ENCODE data around the gene C11orf52.
"Not testable (repeated sequence)": the region's sequence is repeated elsewhere in the genome, so short reads cannot be mapped to it uniquely, and the experiment has no call there.

Gene C11orf52

GRCh38 chr11:111918390-111919256 is at the start of gene C11orf52:
TSS of gene C11orf52 (plus strand) at chr11:111918913. CDS start at chr11:111918973, 60 bp downstream.
- no peak for DNase-seq (ENCODE audit: low read depth)

GRCh38 chr11:111870113-111870512 is 48.6 kb upstream of the C11orf52 start:
- DNase-seq (ENCODE audit: low read depth), result no peak

- no peak for DNase-seq (ENCODE audit: low read depth)
Measured at GRCh38 chr11:111870522-111870885, 48.2 kb upstream of the C11orf52 start.

- peak; percentile 79 for DNase-seq (ENCODE audit: low read depth)
Measured at GRCh38 chr11:111870886-111871692, 47.6 kb upstream of the C11orf52 start, which contains the start of gene ALG9. TSS of gene ALG9 (minus strand) at chr11:111871581. CDS start at chr11:111871482, 99 bp downstream.

- DNase-seq (ENCODE audit: low read depth), result no peak
Measured at GRCh38 chr11:111871693-111872161, 47.0 kb upstream of the C11orf52 start.

GRCh38 chr11:111878385-111878848 is 40.3 kb upstream of the C11orf52 start:
- no peak for DNase-seq (ENCODE audit: low read depth)

- peak; percentile 90 for DNase-seq (ENCODE audit: low read depth)
Measured at GRCh38 chr11:111878849-111879636, 39.7 kb upstream of the C11orf52 start, which contains the start of the genes CFAP68 and FDXACB1. TSS of gene CFAP68 (plus strand) at chr11:111879541. CDS start at chr11:111879561, 20 bp downstream. TSS of gene FDXACB1 (minus strand) at chr11:111879165. CDS start at chr11:111879132, 33 bp downstream.

- no peak for DNase-seq (ENCODE audit: low read depth)
Measured at GRCh38 chr11:111879637-111879960, 39.1 kb upstream of the C11orf52 start.

GRCh38 chr11:111882202-111882601 is 36.5 kb upstream of the C11orf52 start:
- DNase-seq (ENCODE audit: low read depth), result no peak

GRCh38 chr11:111885053-111885452 is 33.7 kb upstream of the C11orf52 start:
- not testable (repeated sequence) for DNase-seq (ENCODE audit: low read depth)

GRCh38 chr11:111886032-111886431 is 32.7 kb upstream of the C11orf52 start:
- no peak for DNase-seq (ENCODE audit: low read depth)

GRCh38 chr11:111886844-111887243 is 31.9 kb upstream of the C11orf52 start:
- DNase-seq (ENCODE audit: low read depth), result no peak

- no peak for DNase-seq (ENCODE audit: low read depth)
Measured at GRCh38 chr11:111905411-111905810, 13.3 kb upstream of the C11orf52 start.

- DNase-seq (ENCODE audit: low read depth), result no peak
Measured at GRCh38 chr11:111906680-111907079, 12.0 kb upstream of the C11orf52 start.

GRCh38 chr11:111908639-111909305 is 9.9 kb upstream of the C11orf52 start:
- DNase-seq (ENCODE audit: low read depth), result no peak

- DNase-seq (ENCODE audit: low read depth), result no peak
Measured at GRCh38 chr11:111909378-111909777, 9.3 kb upstream of the C11orf52 start.

- no peak for DNase-seq (ENCODE audit: low read depth)
Measured at GRCh38 chr11:111910676-111911562, 7.8 kb upstream of the C11orf52 start.

GRCh38 chr11:111911563-111912401 is 6.9 kb upstream of the C11orf52 start, which contains the start of gene CRYAB:
TSS of gene CRYAB (minus strand) at chr11:111911770. CDS start at chr11:111911724, 46 bp downstream.
- no peak for DNase-seq (ENCODE audit: low read depth)

GRCh38 chr11:111912535-111912934 is 6.2 kb upstream of the C11orf52 start, which contains the start of gene HSPB2:
TSS of gene HSPB2 (plus strand) at chr11:111912734. CDS start at chr11:111912830, 96 bp downstream.
- DNase-seq (ENCODE audit: low read depth), result no peak

Data from activated T-cell treated with anti-CD3 and anti-CD28 coated beads for 48 hours (primary cell).